Thyroid gland (tissue), 4 donors: Measurements from ENCODE around the gene OTOF. TPM values are rescaled to one million over a fixed set of nuclear protein-coding genes. Genes with fewer than 3 reads are reported as not detected.

ENCODE experiments used
- DNase-seq, 2 donors: peaks; one replicate each; pipeline ENCODE4 v3.0.0-alpha.2; 2019
- H3K27ac ChIP-seq, 3 donors: fragments of 200-600 bp; sonication (generic); 1 replicate in 2 of 3; 2 replicates in 1 of 3; pipeline ENCODE4 v1.5.1; 2016 to 2019; ENCODE audit warnings: mild to moderate bottlenecking in 1 of 3, moderate library complexity in 1 of 3
- H3K27me3 ChIP-seq: fragments of 200-600 bp; sonication (generic); one replicate; pipeline ENCODE4 v1.5.1; 2019
- H3K36me3 ChIP-seq, 2 donors: fragments of 200-600 bp; sonication (generic); one replicate each; pipeline ENCODE4 v1.5.1; 2016 to 2019
- H3K4me1 ChIP-seq, 2 donors: fragments of 200-600 bp; sonication (generic); one replicate each; pipeline ENCODE4 v1.5.1; 2017 to 2019
- H3K4me3 ChIP-seq, 3 donors: fragments of 200-600 bp; sonication (generic); replicated peaks in 1 of 3; 1 replicate in 2 of 3; 2 replicates in 1 of 3; pipeline ENCODE4 v1.5.1; 2016; ENCODE audit warnings: mild to moderate bottlenecking in 1 of 3
- H3K9me3 ChIP-seq: fragments of 200-600 bp; sonication (generic); one replicate; pipeline ENCODE4 v1.5.1; 2017
- POLR2A ChIP-seq, 2 donors: fragments of 450-650 bp; IDR thresholded peaks; one replicate each; pipeline ENCODE4 v1.6.1; 2017; ENCODE audit warnings: antibody characterized with exemption in 2 of 2, mild to moderate bottlenecking in 2 of 2, moderate library complexity in 1 of 2
- WGBS, 2 donors: methylation state at CpG; one replicate each; pipeline ENCODE4 v1.1.5; 2017; 5-methylcytosine and 5-hydroxymethylcytosine counted together
- intact Hi-C: fragments of 100-400 bp; cut with DNase I; formaldehyde crosslinking; loops from one replicate; pipeline ENCODE4 v1.15.1; 2023
- total RNA-seq, 4 donors: library from RNA; depleted of rRNA; stranded (reverse); fragments of >200 nt; gene quantifications; one replicate each; pipeline ENCODE4 v1.2.3, GENCODE V29; 2016
- TF ChIP-seq, protein P1 (sequence below), 6 experiments: fragments of 200-600 bp in 3 of 6; fragments of 450-650 bp in 3 of 6; sonication (generic) in 3 of 6; IDR thresholded peaks; one replicate each; pipeline ENCODE4 v1.5.1; 2016 to 2019; ENCODE audit warnings: antibody characterized with exemption in 6 of 6, mild to moderate bottlenecking in 2 of 6, inconsistent platforms in 1 of 6, moderate library complexity in 1 of 6

The OTOF gene
- total RNA-seq, 4 donors from 2014 or later = 0.67 TPM; not detected in 3

GRCh38 chr2:26473796-26474195, 4.1 kb downstream of the OTOF start:
- peaks cover 0 to 5% of the 10 kb centered on the region in 2 donors for H3K4me1 ChIP-seq
- 97 to 98% methylated on average over 6 to 7 of the region's 9 CpGs for WGBS, 2 donors
- no peaks in the 10 kb centered on the region for H3K27me3 ChIP-seq
- intact Hi-C loops = no loop called here
- no peak overlapping the region for H3K27ac ChIP-seq
- TF ChIP-seq, protein P1, sequence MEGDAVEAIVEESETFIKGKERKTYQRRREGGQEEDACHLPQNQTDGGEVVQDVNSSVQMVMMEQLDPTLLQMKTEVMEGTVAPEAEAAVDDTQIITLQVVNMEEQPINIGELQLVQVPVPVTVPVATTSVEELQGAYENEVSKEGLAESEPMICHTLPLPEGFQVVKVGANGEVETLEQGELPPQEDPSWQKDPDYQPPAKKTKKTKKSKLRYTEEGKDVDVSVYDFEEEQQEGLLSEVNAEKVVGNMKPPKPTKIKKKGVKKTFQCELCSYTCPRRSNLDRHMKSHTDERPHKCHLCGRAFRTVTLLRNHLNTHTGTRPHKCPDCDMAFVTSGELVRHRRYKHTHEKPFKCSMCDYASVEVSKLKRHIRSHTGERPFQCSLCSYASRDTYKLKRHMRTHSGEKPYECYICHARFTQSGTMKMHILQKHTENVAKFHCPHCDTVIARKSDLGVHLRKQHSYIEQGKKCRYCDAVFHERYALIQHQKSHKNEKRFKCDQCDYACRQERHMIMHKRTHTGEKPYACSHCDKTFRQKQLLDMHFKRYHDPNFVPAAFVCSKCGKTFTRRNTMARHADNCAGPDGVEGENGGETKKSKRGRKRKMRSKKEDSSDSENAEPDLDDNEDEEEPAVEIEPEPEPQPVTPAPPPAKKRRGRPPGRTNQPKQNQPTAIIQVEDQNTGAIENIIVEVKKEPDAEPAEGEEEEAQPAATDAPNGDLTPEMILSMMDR (IDR thresholded peaks at IDR 0.05) = no peak
- TF ChIP-seq POLR2A (IDR thresholded peaks at IDR 0.05) = no peak
- H3K9me3 ChIP-seq = no peaks in the 10 kb centered on the region
- H3K4me3 ChIP-seq = no peak overlapping the region
- DNase-seq = no peak
- no peaks in the 10 kb centered on the region for H3K36me3 ChIP-seq

GRCh38 chr2:26472821-26473655, 4.9 kb downstream of the OTOF start:
- intact Hi-C loops = no loop called here
- WGBS, 2 donors = 89 to 91% methylated on average over 30 to 34 of the region's 34 CpGs
- Histone ChIP-seq H3K36me3 (no peaks in the 10 kb centered on the region), H3K9me3 (no peaks in the 10 kb centered on the region), H3K27ac (no peak overlapping the region), H3K4me3 (no peak overlapping the region), H3K27me3 (no peaks in the 10 kb centered on the region), H3K4me1 (peaks cover 0 to 5% of the 10 kb centered on the region in 2 donors)
- TF ChIP-seq POLR2A (IDR thresholded peaks at IDR 0.05) = no peak
- TF ChIP-seq, protein P1 (IDR thresholded peaks at IDR 0.05) = no peak
- no peak for DNase-seq

DNA sequence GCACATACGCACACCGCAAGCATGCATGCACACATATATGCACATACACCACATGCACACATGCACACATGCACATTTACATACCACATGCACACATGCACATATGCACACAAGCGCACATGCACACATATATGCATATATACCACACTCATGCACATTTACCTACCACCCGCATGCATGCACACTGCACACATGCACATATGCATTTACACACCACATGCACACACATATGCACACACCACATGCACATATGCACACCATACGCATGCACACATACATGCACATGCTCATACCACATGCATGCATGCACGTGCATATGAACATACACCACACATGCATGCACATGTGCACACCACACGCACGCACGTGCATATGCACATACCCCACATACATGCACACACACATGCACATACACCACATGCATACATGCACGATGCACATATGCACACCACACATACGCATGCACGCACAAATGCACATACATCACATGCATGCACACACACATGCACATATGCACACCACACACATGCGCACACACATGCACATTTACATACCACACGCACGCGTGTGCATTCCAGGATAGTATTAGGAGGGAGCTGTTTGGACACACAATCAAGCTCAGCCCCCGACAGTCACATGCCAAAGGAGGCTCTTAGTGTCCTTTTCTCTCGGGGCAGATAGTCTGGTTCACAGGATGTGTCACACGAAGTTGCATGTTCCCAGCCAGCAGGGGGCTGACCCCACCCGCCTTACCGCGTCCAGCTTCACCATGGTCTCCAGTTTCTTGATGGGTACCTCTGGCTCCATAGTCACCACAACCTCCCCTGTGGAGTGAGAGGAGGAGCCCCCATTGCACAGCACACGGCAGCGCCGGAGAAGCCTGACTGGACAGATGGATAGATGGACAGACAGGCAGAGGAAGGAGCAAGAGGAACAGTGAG, 5.9 kb downstream of the OTOF start:
- TF ChIP-seq, protein P1 (IDR thresholded peaks at IDR 0.05) = no peak
- TF ChIP-seq POLR2A (IDR thresholded peaks at IDR 0.05) = no peak
- Histone ChIP-seq H3K27me3 (no peaks in the 10 kb centered on the region), H3K36me3 (no peaks in the 10 kb centered on the region), H3K9me3 (no peaks in the 10 kb centered on the region), H3K27ac (no peak overlapping the region), H3K4me1 (no peaks in the 10 kb centered on the region), H3K4me3 (no peak overlapping the region)
- 83 to 86% methylated on average over 25 of the region's 25 CpGs for WGBS, 2 donors
- DNase-seq = no peak
- intact Hi-C loops = no loop called here

DNA sequence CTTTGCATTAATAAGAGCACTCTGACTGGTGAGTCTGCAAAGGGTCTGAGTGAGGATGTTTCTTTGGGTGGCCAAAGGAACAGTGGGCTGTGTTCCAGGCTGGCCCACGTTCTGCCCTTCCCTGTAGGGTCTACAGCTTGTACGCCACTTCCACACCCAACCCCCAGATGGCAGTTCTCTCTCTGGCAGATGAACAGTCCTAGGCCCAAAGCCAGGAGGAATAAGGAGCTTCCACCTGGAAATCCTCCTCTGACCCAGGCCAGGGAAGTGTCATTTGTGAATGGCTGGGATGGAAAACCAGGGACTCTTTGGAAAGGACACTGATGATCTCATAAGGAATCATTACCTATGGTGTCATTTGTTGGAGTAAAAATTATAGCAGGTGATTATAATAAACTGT, 6.6 kb downstream of the OTOF start:
- DNase-seq = no peak
- 53% methylated on average over 2 of the region's 2 CpGs; no CpG with 5 or more reads in 1 of the 2 donors for WGBS, 2 donors
- intact Hi-C loops = no loop called here
- Histone ChIP-seq H3K4me1 (no peaks in the 10 kb centered on the region), H3K9me3 (no peaks in the 10 kb centered on the region), H3K27ac (no peak overlapping the region), H3K36me3 (no peaks in the 10 kb centered on the region), H3K4me3 (no peak overlapping the region), H3K27me3 (no peaks in the 10 kb centered on the region)
- TF ChIP-seq POLR2A (IDR thresholded peaks at IDR 0.05) = no peak
- TF ChIP-seq, protein P1 (IDR thresholded peaks at IDR 0.05) = no peak
